Effector memory CD4-positive, alpha-beta T cell (primary cell): ENCODE measurements around the gene LRCH3.

Experiments used
- DNase-seq, 3 donors: peaks; one replicate each; pipeline ENCODE4 v3.0.0-alpha.2; 2020
- H3K27ac ChIP-seq: 2 replicates; pipeline ENCODE4 v1.7.0; 2013; ENCODE audit warnings: mild to moderate bottlenecking, low read length, moderate library complexity; ENCODE audit not compliant: insufficient read depth, poor library complexity, severe bottlenecking
- H3K27me3 ChIP-seq: replicated peaks from 2 replicates; pipeline ENCODE4 v1.7.0; 2013; ENCODE audit warnings: mild to moderate bottlenecking, low read length; ENCODE audit not compliant: insufficient read depth, control insufficient read depth, poor library complexity, severe bottlenecking
- H3K36me3 ChIP-seq: 2 replicates; pipeline ENCODE4 v1.7.0; 2013; ENCODE audit warnings: mild to moderate bottlenecking, low read length, moderate library complexity; ENCODE audit not compliant: control insufficient read depth, insufficient read depth
- H3K4me1 ChIP-seq: 2 replicates; pipeline ENCODE4 v1.7.0; 2013; ENCODE audit warnings: low read length, mild to moderate bottlenecking; ENCODE audit not compliant: control insufficient read depth, insufficient read depth, poor library complexity, severe bottlenecking
- H3K4me3 ChIP-seq: 2 replicates; pipeline ENCODE4 v1.7.0; 2013; ENCODE audit warnings: low read length, low read depth, mild to moderate bottlenecking; ENCODE audit not compliant: insufficient read depth, poor library complexity, severe bottlenecking
- H3K9me3 ChIP-seq: 2 replicates; pipeline ENCODE4 v1.7.0; 2013; ENCODE audit warnings: mild to moderate bottlenecking, low read length, moderate library complexity; ENCODE audit not compliant: control insufficient read depth

LRCH3 gene

DNA sequence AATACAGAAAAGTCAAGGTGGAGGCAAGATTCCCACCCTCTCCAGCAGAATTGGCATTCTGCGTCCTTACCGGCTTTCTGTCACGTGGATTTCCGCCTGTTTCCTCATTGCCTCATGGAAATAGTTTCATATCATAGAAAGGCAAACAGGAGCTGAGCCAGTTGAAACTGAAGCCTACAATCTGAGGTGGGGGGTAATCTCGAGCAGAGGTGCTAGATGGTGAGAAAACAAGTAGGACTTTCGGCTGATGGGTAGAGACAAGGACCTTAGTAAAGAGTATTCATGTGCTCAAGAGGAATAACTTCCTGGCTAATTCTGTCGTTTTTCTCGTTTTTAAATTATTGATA, 39.9 kb downstream of the LRCH3 start:
- Histone ChIP-seq H3K4me1 (no peaks in the 10 kb centered on the region), H3K4me3 (no peak overlapping the region), H3K27me3 (no peaks in the 10 kb centered on the region), H3K9me3 (no peaks in the 10 kb centered on the region), H3K27ac (no peak overlapping the region), H3K36me3 (peaks cover 40% of the 10 kb centered on the region)
- no peak for DNase-seq

GRCh38 chr3:197833930-197834715, 43.1 kb downstream of the LRCH3 start:
- Histone ChIP-seq H3K27me3 (no peaks in the 10 kb centered on the region), H3K4me3 (no peak overlapping the region), H3K36me3 (peaks cover 38% of the 10 kb centered on the region), H3K4me1 (no peaks in the 10 kb centered on the region), H3K27ac (no peak overlapping the region), H3K9me3 (no peaks in the 10 kb centered on the region)
- no peak for DNase-seq

DNA sequence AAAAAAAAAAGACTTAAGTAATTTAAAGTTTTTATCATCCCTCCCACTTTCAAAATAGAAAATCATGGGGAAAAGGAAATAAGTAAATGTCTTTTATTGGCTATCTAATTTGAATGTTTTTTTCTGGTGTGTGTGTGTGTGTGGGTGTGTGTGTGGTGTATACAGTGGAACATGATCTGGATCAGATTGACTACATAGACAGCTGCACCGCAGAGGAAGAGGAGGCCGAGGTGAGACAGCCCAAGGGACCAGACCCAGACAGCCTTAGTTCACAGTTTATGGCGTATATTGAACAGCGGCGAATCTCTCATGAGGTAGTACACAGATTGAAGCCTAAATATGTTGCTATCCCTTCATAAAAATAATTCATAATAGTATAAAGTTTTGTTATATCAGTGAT, 44.5 kb downstream of the LRCH3 start:
- Histone ChIP-seq H3K4me3 (no peak overlapping the region), H3K36me3 (peaks cover 38% of the 10 kb centered on the region), H3K9me3 (no peaks in the 10 kb centered on the region), H3K27me3 (no peaks in the 10 kb centered on the region), H3K27ac (no peak overlapping the region), H3K4me1 (no peaks in the 10 kb centered on the region)
- DNase-seq = no peak

DNA sequence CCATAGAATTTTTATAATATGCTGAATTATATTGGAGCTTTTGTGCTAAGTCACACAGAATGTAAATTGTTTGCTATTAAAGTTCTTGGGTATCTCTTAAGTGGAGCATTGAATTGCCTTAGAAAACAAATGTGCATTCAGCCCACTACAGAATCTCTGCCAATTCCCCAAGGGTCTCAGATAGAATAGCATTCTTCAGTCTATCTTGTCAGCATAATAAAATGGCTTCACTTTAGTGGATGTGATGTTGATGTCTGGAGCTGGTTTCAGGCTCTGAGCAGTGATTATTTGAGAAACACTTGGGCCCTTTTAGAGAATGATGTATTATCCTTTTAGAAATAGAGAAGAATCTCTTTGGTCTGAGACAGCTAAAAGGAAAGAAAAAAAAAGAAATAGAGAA, 45.2 kb downstream of the LRCH3 start:
- Histone ChIP-seq H3K4me3 (no peak overlapping the region), H3K27me3 (no peaks in the 10 kb centered on the region), H3K9me3 (no peaks in the 10 kb centered on the region), H3K36me3 (peaks cover 40% of the 10 kb centered on the region), H3K4me1 (no peaks in the 10 kb centered on the region), H3K27ac (no peak overlapping the region)
- DNase-seq = no peak

DNA sequence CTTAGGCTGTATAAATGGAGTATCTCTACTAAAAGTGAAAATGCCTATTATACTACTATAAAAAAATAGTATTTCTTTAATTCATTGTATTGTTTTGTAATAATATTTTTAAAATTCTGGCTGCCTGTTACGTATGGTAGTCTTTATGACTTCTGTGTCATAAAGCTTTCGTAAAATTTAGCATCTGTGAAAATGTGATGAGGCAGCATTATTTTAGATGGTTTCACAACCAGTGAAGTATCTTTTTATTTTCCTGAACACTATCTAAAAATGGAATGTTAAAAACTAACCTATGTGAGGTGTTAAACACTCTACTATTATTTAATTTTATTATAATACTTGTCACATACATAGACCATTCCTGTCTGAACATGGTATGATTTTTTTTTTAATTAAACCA, 46.2 kb downstream of the LRCH3 start:
- no peak overlapping the region for H3K27ac ChIP-seq
- no peak overlapping the region for H3K4me3 ChIP-seq
- no peaks in the 10 kb centered on the region for H3K9me3 ChIP-seq
- DNase-seq = no peak
- H3K36me3 ChIP-seq = peaks cover 42% of the 10 kb centered on the region
- no peaks in the 10 kb centered on the region for H3K4me1 ChIP-seq
- H3K27me3 ChIP-seq = no peaks in the 10 kb centered on the region

GRCh38 chr3:197841789-197842188, 50.7 kb downstream of the LRCH3 start:
- H3K4me1 ChIP-seq = no peaks in the 10 kb centered on the region
- H3K36me3 ChIP-seq = peaks cover 50% of the 10 kb centered on the region
- H3K9me3 ChIP-seq = no peaks in the 10 kb centered on the region
- H3K4me3 ChIP-seq = no peak overlapping the region
- no peak overlapping the region for H3K27ac ChIP-seq
- no peaks in the 10 kb centered on the region for H3K27me3 ChIP-seq
- DNase-seq = no peak

- Histone ChIP-seq H3K36me3 (peaks cover 38% of the 10 kb centered on the region), H3K4me1 (peaks cover 8% of the 10 kb centered on the region), H3K27me3 (no peaks in the 10 kb centered on the region), H3K9me3 (no peaks in the 10 kb centered on the region), H3K4me3 (no peak overlapping the region), H3K27ac (no peak overlapping the region)
- DNase-seq = no peak
Observed at GRCh38 chr3:197846491-197846890, 55.4 kb downstream of the LRCH3 start.

DNA sequence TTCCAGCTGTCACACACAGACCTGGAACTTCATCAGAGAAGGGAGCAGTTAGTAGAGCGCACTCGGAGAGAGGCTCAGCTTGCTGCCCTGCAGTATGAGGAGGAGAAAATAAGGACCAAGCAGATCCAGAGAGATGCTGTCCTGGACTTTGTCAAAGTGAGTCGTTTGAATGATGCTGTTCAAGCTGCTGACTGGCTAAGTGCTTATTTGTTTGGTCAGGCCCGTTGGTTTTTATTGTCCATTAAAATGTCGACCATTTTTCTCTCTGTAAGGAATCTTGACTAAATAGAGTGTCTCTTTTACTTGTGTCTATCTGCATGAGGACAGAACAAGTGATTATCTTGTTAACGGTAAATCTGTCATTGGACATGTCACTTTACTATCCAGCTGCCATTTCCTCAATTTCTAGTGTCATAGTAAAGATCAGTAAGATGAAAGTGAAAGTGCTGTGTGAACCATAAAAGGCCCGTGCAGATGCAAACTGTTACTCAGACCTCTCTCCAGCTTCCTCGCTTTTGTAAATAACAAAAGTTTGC, 56.9 kb downstream of the LRCH3 start:
- H3K27me3 ChIP-seq = no peaks in the 10 kb centered on the region
- no peak for DNase-seq
- peak overlapping the region; percentile 33 for H3K4me3 ChIP-seq
- peaks cover 33% of the 10 kb centered on the region for H3K36me3 ChIP-seq
- H3K4me1 ChIP-seq = peaks cover 8% of the 10 kb centered on the region
- peak overlapping the region; percentile 49 for H3K27ac ChIP-seq
- no peaks in the 10 kb centered on the region for H3K9me3 ChIP-seq

GRCh38 chr3:197854596-197855343, 63.7 kb downstream of the LRCH3 start:
- Histone ChIP-seq H3K27ac (no peak overlapping the region), H3K4me3 (no peak overlapping the region), H3K27me3 (no peaks in the 10 kb centered on the region), H3K4me1 (no peaks in the 10 kb centered on the region), H3K36me3 (peaks cover 34% of the 10 kb centered on the region), H3K9me3 (no peaks in the 10 kb centered on the region)
- no peak for DNase-seq

DNA sequence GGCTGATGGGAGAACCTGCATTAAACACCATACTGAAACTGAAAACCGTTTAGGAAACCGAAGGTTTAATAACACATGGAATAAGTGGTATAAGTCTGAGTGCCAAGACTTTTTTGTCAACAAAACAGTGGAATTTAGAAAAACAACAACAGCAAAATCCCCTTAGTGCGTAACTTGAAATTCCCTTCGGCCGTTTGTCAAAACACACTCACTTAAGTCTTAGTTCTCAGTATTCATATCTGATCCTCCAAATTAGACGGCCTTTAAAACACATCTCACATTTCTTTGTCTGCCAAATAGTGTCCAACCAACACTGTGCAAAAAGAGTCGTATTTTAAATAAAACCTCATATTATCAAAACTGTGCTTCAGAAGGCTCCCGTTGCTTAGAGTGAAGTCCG, 64.5 kb downstream of the LRCH3 start:
- Histone ChIP-seq H3K27ac (no peak overlapping the region), H3K27me3 (no peaks in the 10 kb centered on the region), H3K4me1 (no peaks in the 10 kb centered on the region), H3K9me3 (no peaks in the 10 kb centered on the region), H3K4me3 (no peak overlapping the region), H3K36me3 (peaks cover 30% of the 10 kb centered on the region)
- DNase-seq = no peak
